Endothelial cell (in vitro differentiated cells): ENCODE measurements around the gene SPHKAP. TPM values are rescaled to one million over a fixed set of nuclear protein-coding genes. Genes with fewer than 3 reads are reported as not detected.
A peak's percentile ranks its signal among the peaks of the same experiment; 100 is the strongest.
"Not testable (repeated sequence)": the region's sequence is repeated elsewhere in the genome, so short reads cannot be mapped to it uniquely, and the experiment has no call there.

Experiments used
- DNase-seq: peaks from one replicate; pipeline ENCODE4 v3.0.0; 2021; ENCODE audit warnings: low spot score
- H3K27ac Mint-ChIP-seq: one replicate; pipeline ENCODE4 v1.8.0; 2021; ENCODE audit warnings: mixed read lengths, inconsistent platforms; ENCODE audit not compliant: unreplicated experiment
- H3K27me3 Mint-ChIP-seq: one replicate; pipeline ENCODE4 v1.8.0; 2021; ENCODE audit warnings: mild to moderate bottlenecking, moderate library complexity, mixed read lengths, inconsistent platforms; ENCODE audit not compliant: unreplicated experiment
- H3K36me3 Mint-ChIP-seq: one replicate; pipeline ENCODE4 v1.8.0; 2021; ENCODE audit warnings: mild to moderate bottlenecking, low read depth, mixed read lengths, inconsistent platforms; ENCODE audit not compliant: unreplicated experiment
- H3K4me1 Mint-ChIP-seq: one replicate; pipeline ENCODE4 v1.8.0; 2021; ENCODE audit warnings: mild to moderate bottlenecking, mixed read lengths, inconsistent platforms; ENCODE audit not compliant: unreplicated experiment
- H3K4me3 Mint-ChIP-seq: one replicate; pipeline ENCODE4 v1.8.0; 2021; ENCODE audit warnings: mild to moderate bottlenecking, mixed read lengths, inconsistent platforms; ENCODE audit not compliant: unreplicated experiment
- H3K9me3 Mint-ChIP-seq: one replicate; pipeline ENCODE4 v1.8.0; 2021; ENCODE audit warnings: mixed read lengths, inconsistent platforms; ENCODE audit not compliant: unreplicated experiment
- total RNA-seq: library from RNA; stranded (reverse); fragmentation: NEBNext Ultra II Directional; extraction: Animal tissue kit (Norgen Biotek cat#: 25700); gene quantifications from one replicate; pipeline ENCODE4 v1.2.1, GENCODE V29; 2021; ENCODE audit not compliant: unreplicated experiment
- TF ChIP-seq, protein P1 (sequence below): fragments of 200-600 bp; sonication (generic); IDR thresholded peaks from one replicate; pipeline ENCODE4 v1.5.0; 2021; ENCODE audit warnings: antibody characterized with exemption; ENCODE audit not compliant: unreplicated experiment

The SPHKAP gene
- total RNA-seq, 1 donor from 2014 or later: 0.05 TPM

DNA sequence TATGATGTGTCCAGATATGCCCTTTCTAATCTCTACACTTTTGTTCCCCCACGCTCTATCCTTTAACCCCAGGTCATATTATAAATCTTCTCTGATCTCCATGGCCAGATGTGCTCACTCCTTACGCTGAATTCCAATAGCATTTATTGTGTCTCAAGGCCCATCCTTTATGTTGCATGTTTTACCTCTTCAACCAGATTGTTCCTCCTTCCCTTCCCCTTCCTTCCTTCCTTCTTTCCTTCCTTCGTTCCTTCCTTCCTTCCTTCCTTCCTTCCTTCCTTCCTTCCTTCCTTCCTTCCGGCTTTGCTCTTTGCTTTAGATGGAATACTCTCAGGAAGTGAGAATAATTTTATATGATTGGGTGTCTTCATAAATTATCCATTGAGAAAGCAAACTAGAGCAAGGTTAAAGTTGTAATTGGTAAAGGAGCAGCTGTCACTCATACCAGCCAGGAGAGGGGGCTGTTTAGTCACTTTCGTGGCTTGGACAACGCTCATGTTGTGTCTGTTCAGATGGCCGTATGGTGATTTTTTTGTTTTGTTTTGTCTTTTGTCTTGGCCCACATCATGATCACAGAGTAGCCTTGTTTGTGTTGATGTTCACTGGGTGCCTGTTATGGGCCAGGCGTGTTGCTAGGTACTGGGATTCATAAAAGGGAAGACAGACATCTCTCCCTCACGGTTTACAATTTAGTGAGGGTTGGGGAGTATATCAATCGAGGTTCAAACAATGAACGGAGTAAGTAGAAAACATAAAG, 242.0 kb downstream of the SPHKAP start:
- H3K27me3 Mint-ChIP-seq: peaks cover 5% of the 10 kb centered on the region
- no peaks in the 10 kb centered on the region for H3K9me3 Mint-ChIP-seq
- TF ChIP-seq, protein P1, sequence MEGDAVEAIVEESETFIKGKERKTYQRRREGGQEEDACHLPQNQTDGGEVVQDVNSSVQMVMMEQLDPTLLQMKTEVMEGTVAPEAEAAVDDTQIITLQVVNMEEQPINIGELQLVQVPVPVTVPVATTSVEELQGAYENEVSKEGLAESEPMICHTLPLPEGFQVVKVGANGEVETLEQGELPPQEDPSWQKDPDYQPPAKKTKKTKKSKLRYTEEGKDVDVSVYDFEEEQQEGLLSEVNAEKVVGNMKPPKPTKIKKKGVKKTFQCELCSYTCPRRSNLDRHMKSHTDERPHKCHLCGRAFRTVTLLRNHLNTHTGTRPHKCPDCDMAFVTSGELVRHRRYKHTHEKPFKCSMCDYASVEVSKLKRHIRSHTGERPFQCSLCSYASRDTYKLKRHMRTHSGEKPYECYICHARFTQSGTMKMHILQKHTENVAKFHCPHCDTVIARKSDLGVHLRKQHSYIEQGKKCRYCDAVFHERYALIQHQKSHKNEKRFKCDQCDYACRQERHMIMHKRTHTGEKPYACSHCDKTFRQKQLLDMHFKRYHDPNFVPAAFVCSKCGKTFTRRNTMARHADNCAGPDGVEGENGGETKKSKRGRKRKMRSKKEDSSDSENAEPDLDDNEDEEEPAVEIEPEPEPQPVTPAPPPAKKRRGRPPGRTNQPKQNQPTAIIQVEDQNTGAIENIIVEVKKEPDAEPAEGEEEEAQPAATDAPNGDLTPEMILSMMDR: peak; percentile 31

DNA sequence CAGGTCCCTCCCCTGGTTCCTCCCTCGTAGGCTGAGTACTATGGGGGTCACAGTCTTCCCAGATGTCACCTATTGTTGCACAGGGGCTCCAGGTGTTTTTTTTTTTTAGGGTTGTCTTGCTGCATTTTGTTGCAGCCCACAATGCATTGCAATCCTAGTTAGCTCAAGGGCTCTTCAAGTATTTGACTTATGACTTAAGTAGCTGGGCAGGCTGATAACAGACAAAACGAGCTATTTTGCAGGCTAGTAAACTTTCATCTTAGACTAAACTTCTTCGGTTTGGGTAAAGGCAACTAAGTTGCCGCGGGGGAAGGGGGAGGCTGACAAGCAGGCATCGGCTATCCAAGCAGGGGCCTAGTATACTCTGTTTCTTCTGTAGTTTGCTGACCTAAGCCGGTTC, 245.2 kb downstream of the SPHKAP start:
- not testable (repeated sequence) for DNase-seq, H3K36me3 Mint-ChIP-seq, H3K27me3 Mint-ChIP-seq, H3K9me3 Mint-ChIP-seq, H3K4me3 Mint-ChIP-seq, H3K27ac Mint-ChIP-seq
- H3K4me1 Mint-ChIP-seq: peaks cover 11% of the 10 kb centered on the region

More for the DNA sequence above, 242.0 kb downstream of the SPHKAP start:
- no peak overlapping the region for H3K27ac Mint-ChIP-seq
- H3K4me3 Mint-ChIP-seq: no peak overlapping the region
- no peak for DNase-seq
- H3K4me1 Mint-ChIP-seq: peaks cover 11% of the 10 kb centered on the region
- no peaks in the 10 kb centered on the region for H3K36me3 Mint-ChIP-seq

DNA sequence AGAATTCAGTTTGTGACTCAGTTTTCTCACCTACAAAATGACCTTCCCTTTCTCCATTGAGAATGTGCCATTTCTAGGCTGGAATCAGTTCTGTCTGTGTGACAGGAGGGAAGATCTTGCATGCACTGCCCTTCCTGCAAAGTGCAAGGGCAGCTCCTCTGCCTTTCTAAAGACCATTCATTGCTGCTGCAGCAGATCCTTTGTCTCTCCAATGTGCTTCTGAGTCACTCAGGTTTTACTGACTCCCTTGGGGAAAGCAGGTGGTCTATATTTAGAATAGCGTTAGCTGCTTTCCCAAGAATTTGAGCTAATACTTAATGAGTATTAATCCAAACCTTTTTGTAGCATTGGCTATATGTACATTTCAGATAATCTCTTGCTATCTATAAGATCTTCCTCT, 247.6 kb downstream of the SPHKAP start:
- DNase-seq: no peak
- TF ChIP-seq, protein P1: no peak
- Mint-ChIP-seq H3K36me3 (no peaks in the 10 kb centered on the region), H3K4me3 (no peak overlapping the region), H3K27ac (no peak overlapping the region), H3K4me1 (peaks cover 11% of the 10 kb centered on the region), H3K9me3 (no peaks in the 10 kb centered on the region), H3K27me3 (peaks cover 5% of the 10 kb centered on the region)

DNA sequence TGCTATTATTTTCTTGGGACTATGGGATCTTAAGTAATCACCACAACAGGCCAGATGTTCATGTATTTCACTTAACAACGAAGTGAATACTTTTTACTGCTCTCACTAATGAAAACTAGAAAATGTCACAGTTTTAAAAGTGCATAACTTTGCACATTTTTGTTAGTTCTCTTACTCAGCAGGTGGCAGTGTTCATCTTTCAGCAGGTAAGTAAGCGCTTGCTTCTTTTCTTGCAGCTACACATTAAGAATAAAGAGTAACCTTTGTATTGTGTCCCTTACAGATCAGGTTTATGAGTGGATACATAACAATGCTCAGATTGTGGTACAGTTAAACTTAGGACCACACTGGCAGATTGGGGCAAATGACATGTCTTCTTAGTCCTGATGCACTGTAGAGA, 249.1 kb downstream of the SPHKAP start:
- H3K27ac Mint-ChIP-seq: no peak overlapping the region
- no peaks in the 10 kb centered on the region for H3K36me3 Mint-ChIP-seq
- peaks cover under 1% of the 10 kb centered on the region for H3K9me3 Mint-ChIP-seq

DNA sequence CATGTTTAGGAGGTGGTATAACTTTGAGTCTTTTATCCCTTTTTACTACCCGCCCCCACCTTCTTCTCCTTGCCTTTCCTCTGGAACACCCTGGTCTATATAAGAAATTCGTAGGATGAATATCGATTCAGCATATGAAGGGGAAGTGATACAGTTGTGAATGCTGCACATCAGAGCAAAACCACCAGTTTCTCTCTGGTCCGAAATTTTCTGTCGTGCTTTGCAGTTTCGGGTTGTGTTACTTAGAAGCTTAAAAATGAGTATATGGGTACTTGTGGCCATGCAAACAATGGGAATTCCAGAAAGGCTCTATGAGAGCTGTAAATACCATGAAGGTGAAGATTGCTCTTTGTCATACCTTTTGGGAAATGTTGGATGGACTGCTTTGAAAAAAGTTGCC, 249.5 kb downstream of the SPHKAP start:
- no peak for DNase-seq

More for the DNA sequence above, 249.1 kb downstream of the SPHKAP start:
- no peak for DNase-seq
- no peaks in the 10 kb centered on the region for H3K4me1 Mint-ChIP-seq
- TF ChIP-seq, protein P1: no peak
- peaks cover 4% of the 10 kb centered on the region for H3K27me3 Mint-ChIP-seq
- no peak overlapping the region for H3K4me3 Mint-ChIP-seq

More for the DNA sequence above, 249.5 kb downstream of the SPHKAP start:
- no peaks in the 10 kb centered on the region for H3K36me3 Mint-ChIP-seq
- H3K4me3 Mint-ChIP-seq: no peak overlapping the region
- no peaks in the 10 kb centered on the region for H3K4me1 Mint-ChIP-seq
- peaks cover 2% of the 10 kb centered on the region for H3K27me3 Mint-ChIP-seq
- H3K9me3 Mint-ChIP-seq: peaks cover 4% of the 10 kb centered on the region
- no peak overlapping the region for H3K27ac Mint-ChIP-seq
- TF ChIP-seq, protein P1: no peak
